NCI-H69 (cell line): Measurements from ENCODE around the gene SLC46A1.
A peak's percentile ranks its signal among the peaks of the same experiment; 100 is the strongest.

Experiments used
- DNase-seq: peaks from one replicate; lab custom pipeline; 2025; lab: John Stamatoyannopoulos, UW

SLC46A1 gene

DNA sequence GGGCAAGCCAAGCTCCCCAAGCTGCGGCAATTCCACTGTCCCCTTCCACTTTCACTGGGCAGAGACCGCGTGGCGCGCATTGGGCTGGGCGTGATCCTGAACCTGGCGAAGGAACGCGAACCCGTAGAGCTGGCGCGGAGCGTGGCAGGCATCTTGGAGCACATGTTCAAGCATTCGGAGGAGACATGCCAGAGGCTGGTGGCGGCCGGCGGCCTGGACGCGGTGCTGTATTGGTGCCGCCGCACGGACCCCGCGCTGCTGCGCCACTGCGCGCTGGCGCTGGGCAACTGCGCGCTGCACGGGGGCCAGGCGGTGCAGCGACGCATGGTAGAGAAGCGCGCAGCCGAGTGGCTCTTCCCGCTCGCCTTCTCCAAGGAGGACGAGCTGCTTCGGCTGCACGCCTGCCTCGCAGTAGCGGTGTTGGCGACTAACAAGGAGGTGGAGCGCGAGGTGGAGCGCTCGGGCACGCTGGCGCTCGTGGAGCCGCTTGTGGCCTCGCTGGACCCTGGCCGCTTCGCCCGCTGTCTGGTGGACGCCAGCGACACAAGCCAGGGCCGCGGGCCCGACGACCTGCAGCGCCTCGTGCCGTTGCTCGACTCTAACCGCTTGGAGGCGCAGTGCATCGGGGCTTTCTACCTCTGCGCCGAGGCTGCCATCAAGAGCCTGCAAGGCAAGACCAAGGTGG lies 24.7 kb downstream of the SLC46A1 start:
- DNase-seq = peak; percentile 85

DNA sequence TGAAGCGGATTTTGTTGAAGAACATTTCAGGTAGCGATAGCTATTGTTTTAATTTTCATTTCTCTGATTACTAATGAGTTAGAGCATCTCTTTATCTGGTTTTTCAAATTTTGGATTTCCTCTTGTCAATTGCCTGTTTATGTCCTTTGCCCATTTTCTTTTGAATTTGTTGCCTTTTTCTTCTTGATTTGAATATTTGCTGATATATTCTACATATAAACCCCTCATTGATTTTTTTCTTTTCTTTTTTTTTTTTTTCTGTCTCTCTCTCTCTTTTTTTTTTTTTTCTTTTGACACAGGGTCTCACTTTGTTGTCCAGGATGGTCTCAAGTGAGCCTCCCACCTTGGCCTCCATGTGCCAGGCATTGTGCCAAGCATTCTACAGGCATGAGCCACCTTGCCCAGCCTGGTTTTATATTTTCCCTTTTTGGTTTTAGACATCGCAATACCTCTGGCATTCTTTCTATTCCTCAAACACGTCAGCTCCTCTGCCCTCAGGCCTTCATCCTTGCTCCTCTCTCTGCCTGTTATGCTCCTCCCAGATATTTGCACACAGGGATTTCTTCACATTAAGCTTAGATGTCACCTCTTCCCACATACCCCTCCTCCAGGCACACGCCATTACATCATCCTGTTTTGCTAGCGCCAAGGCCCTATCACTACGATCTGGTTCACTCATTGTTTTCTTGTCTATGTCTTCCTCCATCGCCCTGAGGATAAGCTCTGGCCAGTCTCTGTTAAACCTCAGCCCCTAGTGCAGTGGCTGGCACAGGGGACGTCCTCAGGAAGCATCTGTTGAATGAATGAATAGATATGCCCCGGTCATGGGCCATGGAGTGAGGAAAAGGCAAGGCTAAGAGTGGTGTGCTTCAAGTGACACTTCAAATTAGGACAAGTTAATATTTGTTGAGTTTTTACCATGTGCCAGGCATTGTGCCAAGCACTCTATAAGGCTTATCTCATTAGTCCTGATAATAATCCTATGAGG lies 25.9 kb downstream of the SLC46A1 start:
- peak; percentile 33 for DNase-seq

DNA sequence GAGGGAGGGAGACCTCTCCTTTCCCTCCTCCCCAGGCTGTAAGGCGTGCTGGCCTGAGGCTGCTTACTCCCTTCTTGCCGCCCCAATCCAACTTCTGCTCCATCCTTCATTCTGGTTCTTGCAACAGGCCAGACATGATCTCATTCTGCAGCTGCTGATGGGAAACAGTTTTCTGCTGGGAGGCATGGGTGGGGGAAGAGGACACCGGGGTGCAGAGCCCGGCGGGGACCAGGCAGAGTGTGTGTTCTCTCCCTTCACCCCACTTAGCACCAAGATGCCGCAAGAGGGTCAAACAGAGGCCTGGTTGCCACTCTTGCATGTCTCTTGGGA lies 33.1 kb downstream of the SLC46A1 start:
- DNase-seq = peak; percentile 66

DNA sequence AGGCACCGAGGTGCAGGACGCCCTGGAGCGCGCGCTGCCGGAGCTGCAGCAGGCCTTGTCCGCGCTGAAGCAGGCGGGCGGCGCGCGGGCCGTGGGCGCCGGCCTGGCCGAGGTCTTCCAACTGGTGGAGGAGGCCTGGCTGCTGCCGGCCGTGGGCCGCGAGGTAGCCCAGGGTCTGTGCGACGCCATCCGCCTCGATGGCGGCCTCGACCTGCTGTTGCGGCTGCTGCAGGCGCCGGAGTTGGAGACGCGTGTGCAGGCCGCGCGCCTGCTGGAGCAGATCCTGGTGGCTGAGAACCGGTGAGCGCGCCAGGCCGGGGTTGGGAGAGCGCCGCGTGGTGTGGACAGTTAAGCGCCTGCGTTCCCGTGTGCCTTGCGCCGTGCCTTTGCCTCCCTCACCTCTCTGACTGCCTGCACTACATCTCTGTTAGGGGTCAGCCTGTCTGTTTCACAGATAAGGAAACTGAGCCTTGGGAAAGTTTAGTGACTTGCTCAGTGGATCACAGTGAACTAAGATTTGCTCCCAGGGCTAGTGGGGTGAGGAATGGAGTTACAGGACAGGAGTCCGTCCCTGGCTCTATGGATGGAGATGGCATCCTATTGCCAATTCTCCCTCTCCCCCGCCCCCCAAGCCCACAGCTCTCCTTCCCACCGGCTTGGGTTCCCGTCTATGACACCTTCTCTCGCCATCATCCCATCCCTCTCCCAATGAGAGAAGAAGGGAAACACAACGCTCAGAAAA lies 33.6 kb downstream of the SLC46A1 start:
- DNase-seq = peak; percentile 70

DNA sequence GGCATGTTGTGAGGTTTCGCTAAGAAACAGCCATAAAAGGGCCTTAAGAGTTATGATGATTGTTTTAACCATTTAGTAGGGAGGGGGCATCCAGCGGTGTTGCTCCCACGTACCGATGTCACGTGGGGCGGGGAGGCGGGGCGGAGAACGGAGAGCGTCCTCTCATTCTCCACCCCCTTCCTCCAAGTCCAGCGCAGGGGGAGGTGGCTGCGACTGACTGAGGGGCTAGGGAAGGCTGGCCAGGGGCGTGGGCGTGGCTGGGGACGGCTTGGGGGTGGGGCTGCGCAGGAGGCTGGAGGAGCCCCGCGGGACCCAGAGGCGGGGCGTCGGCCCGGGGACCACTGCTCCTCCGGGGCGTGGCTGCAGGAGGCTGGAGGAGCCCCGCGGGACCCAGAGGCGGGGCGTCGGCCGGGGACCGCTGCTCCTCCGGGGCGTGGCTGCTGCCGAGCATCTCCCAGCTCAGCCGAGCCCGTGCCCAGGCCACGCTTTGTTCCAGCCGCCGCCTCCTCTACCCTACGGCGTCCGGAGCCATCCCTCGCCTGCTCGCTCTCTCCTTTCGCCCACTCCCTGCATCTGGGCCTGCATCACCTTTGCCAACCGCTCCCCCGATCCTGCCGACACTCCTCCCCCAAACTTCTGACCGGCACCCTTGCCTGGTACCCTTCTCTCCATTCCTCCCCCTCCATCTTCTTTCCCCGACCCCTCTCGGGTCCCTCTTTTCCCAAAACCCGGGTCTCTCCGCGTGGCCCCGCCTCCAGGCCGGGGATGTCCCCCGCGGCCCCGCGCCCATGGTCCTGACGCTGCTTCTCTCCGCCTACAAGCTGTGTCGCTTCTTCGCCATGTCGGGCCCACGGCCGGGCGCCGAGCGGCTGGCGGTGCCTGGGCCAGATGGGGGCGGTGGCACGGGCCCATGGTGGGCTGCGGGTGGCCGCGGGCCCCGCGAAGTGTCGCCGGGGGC lies 34.5 kb downstream of the SLC46A1 start, which contains the start of gene SARM1:
TSS of gene SARM1 (plus strand) at position 450 of the 958 bp plus-strand sequence. CDS start at position 789, 339 bp downstream.
- peak; percentile 98 for DNase-seq

DNA sequence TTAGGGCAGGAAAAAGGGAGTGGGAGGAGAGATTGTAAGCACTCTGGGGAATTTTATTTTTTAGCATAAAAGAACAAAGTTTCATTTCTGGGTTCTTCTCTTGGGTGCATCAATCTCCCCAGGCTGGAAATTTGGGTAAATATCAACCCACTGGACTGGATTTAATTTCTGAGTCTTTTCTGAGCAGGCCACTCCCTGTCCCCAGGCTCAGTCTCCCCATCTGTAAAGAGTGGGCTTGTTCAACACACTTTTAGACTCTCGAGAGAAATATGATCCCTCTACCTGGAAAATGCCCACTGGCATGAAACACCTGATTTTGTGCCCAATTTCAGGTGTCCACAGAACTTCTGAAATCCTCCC lies 35.3 kb downstream of the SLC46A1 start:
- no peak for DNase-seq

DNA sequence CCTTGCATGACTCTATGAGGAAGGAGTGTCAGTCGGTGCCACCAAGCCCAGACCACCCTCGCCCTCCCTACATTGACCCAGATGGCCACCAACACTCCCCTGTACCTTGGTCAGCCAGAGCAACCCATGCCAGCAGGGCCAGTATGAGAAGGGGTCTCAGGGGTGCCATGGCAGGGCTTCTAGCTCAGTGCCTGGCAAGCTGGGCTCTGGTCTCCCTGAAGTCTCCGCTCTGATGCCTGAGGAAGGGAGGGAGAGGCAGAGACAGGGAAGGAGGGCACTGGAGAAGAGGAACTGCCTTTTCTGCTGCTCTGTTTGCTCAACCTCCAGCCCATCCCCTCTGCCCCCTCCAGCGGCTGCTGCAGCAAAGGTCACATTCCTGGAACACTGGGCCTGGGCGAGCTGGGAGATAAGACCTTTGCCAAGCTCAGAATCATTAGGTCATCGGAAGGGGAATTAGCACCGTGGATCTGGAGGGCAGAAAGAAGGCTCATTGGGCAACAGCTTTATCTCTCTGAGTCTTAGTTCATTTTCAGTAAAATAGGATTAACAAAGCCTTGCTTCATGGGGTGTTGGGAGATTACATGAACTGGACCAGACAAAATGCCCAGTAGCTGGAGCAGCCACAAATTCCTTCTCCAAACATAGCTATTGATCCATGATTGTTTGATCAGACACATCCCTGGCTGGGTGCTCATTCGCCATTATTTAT lies 35.8 kb downstream of the SLC46A1 start, which contains the start of gene VTN:
TSS of gene VTN (minus strand) at position 273 of the 709 bp plus-strand sequence. CDS start at position 169, 104 bp downstream.
- DNase-seq = peak; percentile 27

DNA sequence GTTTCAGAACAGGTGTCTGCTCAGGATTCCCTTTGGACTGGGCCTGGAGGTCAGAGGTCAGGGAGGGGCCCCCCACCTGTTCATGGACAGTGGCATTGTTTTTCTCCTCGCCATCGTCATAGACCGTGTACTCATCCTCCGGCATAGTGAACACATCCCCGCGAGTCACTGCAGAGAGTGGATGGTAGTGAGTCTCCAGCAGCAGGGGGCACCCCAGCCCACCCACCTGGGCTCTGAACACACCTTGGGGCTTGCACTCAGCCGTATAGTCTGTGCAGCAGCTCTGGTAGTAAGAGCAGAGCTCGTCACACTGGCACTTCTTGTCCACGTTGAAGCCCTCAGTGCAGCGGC lies 36.4 kb downstream of the SLC46A1 start:
- no peak for DNase-seq

DNA sequence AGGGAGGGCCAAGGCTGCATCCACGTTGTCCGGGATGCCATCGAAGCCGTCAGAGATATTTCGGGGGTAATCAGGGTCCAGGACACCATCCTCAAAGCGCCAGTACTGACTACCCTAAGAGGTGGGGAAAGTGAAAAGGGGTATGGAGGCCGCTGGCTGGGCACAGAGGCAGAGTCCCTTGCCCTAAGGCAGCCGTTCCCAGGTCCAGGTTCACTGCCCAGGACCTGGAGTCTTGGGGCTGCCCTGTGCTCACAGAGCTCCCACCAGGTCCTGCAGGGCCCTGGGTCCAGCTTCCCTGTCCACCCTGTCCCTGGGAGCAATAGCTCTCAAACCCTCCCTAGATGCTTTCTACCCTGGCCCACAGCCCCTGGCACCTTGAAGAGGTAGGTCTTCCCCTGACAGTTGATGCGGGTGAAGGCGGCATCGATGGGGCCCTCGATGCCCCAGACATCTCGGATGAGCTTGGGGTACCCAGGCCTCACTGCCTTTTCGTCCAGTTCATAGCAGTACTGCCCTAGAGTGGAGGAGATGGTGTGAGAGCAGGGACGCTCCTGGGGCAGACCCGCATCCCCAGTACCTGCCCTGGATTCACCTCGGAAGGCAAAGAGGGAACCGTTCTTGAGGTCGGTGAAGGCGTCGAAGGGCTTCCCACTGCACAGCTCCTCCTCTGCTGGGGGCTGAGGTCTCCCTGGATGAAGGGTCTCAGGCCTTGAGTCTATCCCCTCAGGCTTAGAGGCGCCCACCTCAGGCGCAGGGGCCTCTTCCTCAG lies 36.9 kb downstream of the SLC46A1 start:
- no peak for DNase-seq

DNA sequence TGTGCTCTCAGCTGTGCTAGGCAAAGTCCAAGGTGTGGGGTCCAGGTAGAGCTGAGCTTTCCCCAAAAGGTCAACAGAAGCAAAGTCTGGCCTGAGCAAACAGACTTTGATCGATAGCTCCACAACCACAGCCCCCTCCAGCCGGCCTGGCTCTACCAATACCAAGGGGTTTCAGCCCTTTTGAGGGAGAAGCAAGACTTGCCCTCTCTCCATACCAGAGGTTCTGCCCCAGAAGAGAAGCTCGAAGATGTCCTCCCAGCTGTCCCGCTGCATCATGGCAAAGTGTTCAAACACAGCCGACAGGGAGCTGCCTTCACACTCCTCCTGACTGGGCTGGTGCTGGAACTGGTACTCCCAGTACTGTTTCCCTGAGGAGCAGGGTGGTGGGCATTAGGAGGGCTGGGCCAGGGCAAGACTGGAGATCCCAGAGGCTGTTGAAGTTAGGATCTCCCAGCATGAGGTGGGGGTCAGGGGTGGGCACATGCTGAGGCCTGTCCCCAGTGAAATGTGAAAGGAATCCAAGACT lies 37.6 kb downstream of the SLC46A1 start:
- no peak for DNase-seq

DNA sequence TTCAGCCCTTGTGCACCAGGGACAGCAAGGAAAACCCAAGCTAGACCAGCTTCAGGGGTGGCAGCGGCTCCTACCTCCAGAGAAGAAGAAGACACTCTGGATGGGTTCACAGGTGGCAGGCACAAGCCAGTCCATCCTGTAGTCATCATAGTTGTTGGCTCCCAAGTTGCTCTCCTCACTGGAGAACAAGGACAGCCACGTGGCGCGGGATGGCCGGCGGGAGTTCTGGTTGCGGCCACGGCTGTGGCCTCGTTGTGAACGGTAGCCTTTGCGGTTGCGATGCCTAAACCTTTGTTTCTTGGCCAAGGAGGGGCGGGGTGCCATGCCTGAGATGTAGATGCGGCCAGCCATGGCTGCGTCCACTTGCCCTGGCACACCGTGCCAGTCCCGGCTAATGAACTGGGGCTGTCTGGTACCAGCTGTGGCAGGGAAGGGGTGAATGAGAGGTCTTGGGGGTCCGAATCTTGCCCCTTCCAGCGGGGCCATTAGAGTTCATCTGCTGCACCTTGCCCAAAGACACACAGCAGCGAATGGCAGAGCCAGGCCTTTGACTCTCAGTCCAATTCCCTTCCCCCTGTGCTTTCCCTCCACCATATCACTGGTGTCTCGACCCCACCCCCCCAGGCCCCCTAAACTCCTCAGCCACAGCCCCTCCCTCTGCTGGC lies 38.2 kb downstream of the SLC46A1 start:
- no peak for DNase-seq

DNA sequence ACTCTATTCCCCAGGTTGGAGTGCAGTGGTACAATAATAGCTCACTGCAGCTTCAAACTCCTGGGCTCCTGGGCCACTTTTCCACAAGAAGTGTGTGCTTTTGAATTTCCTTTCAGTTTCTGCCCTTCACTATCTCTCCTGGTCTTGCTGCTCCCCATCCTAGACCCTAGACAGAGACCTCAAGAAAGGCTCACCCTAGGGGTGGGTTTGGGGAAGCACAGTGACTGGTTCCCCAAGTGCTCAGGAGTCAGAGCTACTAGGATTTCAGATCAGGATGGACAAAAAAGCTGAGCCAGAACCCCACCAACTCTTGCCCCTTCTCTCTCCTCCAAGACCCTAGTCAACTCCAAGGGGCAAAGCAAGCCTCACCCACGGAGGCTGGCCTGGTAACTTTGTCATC lies 39.4 kb downstream of the SLC46A1 start:
- no peak for DNase-seq

DNA sequence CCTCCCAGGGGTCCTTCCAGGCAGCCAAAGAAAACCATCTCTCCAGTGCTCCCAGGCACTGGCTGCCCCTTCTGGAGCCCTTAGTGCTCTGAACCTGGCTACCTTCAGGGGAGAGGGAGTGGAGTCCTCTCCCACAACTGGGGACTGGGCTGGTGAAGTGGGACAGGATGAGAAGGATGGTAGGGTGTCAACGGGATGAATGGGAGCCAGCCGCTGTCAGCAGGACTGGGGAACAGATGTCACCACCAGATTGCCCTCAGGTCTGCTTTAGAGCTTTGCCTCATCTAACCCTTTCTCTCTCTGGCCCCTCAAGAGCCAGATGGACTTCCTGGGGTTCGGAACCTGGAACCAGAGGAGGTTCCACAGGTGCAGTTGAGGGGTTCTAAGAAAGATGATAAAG lies 40.5 kb downstream of the SLC46A1 start:
- DNase-seq = no peak

DNA sequence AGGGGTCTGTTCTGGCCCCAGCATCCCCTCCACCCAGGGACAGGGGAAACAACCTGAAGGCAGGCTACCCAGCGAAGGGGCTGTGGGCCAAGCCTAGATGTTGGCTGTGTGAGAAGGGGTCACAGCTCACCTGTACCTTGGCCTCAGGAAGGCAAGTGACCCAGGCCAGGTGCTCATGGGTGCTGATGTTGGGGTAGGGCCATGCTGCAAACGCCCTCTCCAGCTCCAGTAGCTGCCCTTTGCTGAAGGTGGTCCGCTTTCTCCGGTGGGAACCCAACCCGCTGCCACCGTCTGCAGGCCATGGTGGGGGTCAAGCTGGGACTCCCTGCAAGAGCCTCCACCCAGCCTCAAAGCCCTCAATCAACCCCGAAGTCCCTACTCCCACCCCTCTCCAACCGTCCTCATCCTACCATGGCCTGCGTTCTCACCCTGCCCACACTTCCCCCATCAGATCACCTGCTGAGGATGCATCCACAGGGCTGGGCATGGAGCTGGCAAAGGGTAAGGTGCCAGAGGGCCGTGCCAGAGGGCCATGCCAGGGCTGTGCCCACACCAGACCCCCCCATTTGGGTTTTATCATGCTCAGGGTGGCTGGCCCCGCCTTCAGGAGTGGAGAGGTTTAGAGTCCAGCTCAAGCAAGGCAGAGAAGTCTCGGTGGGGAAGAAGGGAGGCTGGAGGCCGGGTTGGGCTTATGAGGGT lies 41.2 kb downstream of the SLC46A1 start, which contains the start of gene SEBOX:
TSS of gene SEBOX (minus strand) at position 535 of the 699 bp plus-strand sequence. CDS start at position 487, 48 bp downstream.
- DNase-seq = no peak

DNA sequence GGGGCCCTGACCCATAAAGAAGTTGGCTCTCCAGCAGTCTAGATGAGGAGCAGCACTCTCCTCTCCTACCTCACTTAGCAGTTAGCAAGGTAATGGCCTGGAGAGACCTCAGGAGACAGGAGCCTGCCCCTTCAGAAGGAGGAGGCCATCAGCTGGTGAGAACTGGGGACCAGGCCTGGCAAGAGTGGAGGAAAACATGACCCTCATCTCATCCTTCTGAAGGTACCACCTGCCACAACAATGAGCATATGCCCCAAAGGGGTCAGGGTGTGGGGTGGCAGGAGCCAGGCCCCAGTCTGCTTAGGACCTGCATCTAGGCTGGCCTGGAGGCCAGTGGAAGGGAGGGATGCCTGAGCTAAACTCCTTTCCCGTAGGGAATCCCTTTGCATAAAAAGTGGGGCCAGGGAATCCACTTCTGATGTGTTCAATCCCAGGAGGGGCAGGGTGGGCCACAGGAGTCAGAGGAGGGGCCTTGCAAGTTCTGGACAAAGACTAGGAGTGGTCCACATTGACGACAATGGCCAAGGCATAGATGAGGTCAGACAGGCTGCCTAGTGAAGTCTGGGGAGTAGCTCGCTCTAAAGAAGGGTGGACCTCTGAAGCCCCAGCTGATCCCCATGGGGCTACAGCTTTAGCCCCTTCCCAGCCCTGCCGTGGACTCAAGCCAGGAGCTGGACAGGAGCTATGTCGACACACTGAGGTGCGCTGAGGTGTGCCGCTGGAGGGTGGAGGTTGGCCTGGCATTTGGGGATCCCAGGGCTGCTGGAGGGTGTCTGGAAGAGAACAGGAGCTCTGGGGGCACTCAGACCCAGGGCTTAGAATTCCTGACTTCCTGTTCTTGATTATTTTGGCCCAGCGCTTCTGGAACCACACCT lies 42.0 kb downstream of the SLC46A1 start:
- DNase-seq = no peak

DNA sequence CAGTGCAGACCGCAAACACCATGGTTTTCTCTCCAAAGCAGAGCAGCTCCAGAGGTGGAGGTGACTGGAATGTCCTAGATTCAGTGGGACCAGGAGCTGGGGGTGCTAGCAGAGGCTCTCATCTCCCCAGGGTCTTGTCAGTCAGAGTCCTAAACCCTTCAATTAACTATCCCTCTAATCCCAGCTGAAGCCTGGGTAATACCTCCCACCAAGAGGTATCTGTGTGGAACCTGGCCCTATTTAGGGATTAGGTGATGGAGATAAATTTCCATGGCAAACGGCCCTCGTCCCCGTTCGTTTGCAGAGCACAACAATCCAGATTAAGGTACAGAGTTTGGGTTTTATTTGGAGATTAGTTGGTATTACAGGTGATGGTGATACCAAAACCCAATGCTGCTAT lies 42.8 kb downstream of the SLC46A1 start:
- no peak for DNase-seq

DNA sequence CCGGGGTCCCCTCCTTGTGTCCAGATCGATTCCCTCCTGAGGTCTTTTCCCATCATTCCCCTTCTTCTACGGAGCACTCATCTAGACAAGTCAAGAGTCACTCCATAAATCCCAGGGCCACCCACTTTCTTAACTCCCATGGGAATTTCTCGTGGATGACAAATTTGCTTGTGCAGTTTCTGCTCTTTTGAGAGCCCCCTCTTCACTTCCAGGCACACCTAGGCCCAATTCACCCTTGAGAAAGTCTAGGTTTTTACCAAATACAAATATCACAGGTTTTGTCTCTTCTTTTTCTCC lies 48.2 kb downstream of the SLC46A1 start:
- no peak for DNase-seq
